Measurements from ENCODE around the gene IRF9. TPM values are rescaled to one million over a fixed set of nuclear protein-coding genes. Genes with fewer than 3 reads are reported as not detected.

Gene IRF9
- polyA plus RNA-seq, 1 experiment: 48.4 TPM

DNA sequence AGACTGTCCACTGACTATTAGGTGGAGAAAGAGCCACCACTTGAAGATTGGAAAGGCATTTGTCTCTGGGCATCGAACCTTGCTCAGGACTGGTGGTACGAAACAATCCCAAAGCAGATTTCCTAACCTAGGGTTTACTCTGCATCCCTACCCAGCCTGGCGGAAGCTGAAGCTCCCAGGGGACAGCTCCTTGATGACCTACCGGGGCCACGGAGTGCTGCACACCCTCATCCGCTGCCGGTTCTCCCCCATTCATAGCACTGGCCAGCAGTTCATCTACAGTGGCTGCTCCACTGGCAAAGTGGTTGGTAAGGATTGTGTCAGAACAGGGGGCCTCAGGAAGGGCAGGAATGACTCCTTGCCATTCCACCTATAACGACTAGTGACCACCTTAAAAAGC, 39.9 kb upstream of the IRF9 start:
- no peaks in the 10 kb centered on the region for H3K27me3 ChIP-seq (ENCODE audit: control insufficient read depth, insufficient read depth, low read length)
- H3K4me3 ChIP-seq (ENCODE audit: low read depth, low read length): no peak overlapping the region
- no peaks in the 10 kb centered on the region for H3K9me3 ChIP-seq (ENCODE audit: control insufficient read depth, insufficient read depth, low read length)
- DNase-seq (ENCODE audit: low read depth, low spot score): no peak
- ChIA-PET POLR2A (no interaction called here), CTCF (interaction anchor here (0.6 to 1.2 kb wide), 2 partner anchors 40 to 63 kb away, joined by 3 read pairs; partner anchors contain the start of gene IRF9)
- TF ChIP-seq, protein P1, sequence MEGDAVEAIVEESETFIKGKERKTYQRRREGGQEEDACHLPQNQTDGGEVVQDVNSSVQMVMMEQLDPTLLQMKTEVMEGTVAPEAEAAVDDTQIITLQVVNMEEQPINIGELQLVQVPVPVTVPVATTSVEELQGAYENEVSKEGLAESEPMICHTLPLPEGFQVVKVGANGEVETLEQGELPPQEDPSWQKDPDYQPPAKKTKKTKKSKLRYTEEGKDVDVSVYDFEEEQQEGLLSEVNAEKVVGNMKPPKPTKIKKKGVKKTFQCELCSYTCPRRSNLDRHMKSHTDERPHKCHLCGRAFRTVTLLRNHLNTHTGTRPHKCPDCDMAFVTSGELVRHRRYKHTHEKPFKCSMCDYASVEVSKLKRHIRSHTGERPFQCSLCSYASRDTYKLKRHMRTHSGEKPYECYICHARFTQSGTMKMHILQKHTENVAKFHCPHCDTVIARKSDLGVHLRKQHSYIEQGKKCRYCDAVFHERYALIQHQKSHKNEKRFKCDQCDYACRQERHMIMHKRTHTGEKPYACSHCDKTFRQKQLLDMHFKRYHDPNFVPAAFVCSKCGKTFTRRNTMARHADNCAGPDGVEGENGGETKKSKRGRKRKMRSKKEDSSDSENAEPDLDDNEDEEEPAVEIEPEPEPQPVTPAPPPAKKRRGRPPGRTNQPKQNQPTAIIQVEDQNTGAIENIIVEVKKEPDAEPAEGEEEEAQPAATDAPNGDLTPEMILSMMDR (IDR thresholded peaks at IDR 0.05; ENCODE audit: low read depth, low read length): no peak
- H3K27ac ChIP-seq (ENCODE audit: low read depth, low read length): no peak overlapping the region

DNA sequence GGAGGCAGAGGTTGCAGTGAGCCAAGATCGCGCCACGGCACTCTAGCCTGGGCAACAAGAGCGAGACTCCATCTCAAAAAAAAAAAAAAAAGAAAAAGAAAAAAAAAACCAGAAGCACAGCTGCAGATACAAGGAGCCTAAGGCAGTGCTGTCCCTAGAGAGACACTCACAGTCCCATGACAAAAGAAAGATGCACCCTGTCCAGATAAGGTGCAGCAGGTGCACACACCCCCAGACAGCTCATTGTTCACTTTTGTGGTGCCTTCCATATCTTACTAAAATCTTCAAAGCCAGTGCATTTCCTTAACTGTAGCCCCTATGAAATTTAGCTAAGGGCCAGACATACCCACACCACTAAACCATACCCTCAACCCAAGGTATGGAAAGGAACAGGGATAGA, 38.6 kb upstream of the IRF9 start:
- TF ChIP-seq, protein P1 (IDR thresholded peaks at IDR 0.05; ENCODE audit: low read depth, low read length): no peak
- DNase-seq (ENCODE audit: low read depth, low spot score): no peak
- no peaks in the 10 kb centered on the region for H3K27me3 ChIP-seq (ENCODE audit: control insufficient read depth, insufficient read depth, low read length)
- no peaks in the 10 kb centered on the region for H3K9me3 ChIP-seq (ENCODE audit: control insufficient read depth, insufficient read depth, low read length)
- ChIA-PET CTCF (interaction anchor here (1.2 kb wide), 1 partner anchor 38 kb away, joined by 3 read pairs; the partner anchor contains the start of gene IRF9), POLR2A (no interaction called here)
- no peak overlapping the region for H3K27ac ChIP-seq (ENCODE audit: low read depth, low read length)
- H3K4me3 ChIP-seq (ENCODE audit: low read depth, low read length): no peak overlapping the region

DNA sequence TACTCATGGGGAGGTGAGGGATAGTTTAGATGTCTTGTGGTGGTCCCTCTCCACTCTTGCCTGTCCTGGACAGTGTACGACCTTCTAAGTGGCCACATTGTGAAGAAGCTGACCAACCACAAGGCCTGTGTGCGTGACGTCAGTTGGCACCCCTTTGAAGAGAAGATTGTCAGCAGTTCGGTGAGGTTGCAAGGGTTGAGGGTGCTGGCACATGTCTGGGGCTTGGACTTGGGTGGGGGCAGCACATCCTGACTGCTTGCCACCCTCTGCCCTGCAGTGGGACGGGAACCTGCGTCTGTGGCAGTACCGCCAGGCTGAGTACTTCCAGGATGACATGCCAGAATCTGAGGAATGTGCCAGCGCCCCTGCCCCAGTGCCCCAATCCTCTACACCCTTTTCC, 38.2 kb upstream of the IRF9 start:
- H3K27ac ChIP-seq (ENCODE audit: low read depth, low read length): no peak overlapping the region
- ChIA-PET CTCF (no interaction called here), POLR2A (no interaction called here)
- TF ChIP-seq, protein P1 (IDR thresholded peaks at IDR 0.05; ENCODE audit: low read depth, low read length): no peak
- no peak for DNase-seq (ENCODE audit: low read depth, low spot score)
- H3K27me3 ChIP-seq (ENCODE audit: control insufficient read depth, insufficient read depth, low read length): no peaks in the 10 kb centered on the region
- H3K9me3 ChIP-seq (ENCODE audit: control insufficient read depth, insufficient read depth, low read length): no peaks in the 10 kb centered on the region
- H3K4me3 ChIP-seq (ENCODE audit: low read depth, low read length): no peak overlapping the region

DNA sequence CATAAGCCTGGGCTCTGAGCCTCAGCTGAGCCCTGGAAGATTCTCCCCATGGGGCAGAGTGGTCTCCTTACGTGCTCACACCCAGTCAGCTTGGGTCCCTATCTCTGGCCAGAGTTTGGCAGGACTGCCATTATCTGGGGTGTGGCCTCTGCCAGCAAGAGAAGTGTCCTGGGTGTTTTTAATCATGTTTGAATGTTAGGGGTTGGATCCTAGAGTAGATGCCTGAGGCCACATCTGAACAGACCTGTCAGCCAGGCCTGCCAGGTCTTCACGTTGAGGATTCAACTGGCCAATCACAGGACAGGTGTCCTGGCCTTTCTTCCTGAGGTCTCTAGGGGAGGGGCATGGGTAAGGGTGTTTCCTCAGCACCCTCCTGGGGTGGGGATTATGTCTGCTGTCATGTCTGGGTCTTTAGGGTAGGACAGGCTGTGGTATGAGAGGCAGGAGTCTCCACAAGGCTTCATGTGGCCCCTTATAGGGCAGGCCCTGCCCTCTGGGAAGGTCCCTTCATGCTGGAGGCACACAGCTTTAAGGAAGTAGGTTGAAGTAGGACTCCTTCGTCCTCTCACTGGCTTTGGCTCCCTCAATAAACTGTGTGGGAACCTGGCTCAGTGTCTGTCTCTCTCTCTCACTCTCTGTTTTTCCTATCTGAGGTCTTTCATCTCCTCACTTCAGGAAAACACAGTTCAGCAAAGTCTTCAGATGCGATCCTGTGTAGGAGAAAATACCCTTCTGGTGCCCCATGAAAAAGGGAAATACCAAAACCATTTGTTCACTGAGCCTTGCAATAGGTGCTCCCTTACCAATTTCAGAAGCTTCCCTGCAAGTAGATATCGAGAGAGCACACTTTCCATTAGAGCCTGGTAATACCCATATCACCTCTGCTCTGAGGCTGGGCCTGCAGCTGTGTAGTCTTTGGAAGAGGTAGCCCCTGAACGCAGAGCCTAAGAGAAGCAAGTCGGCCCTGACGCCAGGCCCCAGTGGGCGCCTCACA, 37.3 kb upstream of the IRF9 start:
- H3K27ac ChIP-seq (ENCODE audit: low read depth, low read length): no peak overlapping the region
- H3K27me3 ChIP-seq (ENCODE audit: control insufficient read depth, insufficient read depth, low read length): no peaks in the 10 kb centered on the region
- TF ChIP-seq, protein P1 (IDR thresholded peaks at IDR 0.05; ENCODE audit: low read depth, low read length): no peak
- H3K4me3 ChIP-seq (ENCODE audit: low read depth, low read length): no peak overlapping the region
- H3K9me3 ChIP-seq (ENCODE audit: control insufficient read depth, insufficient read depth, low read length): no peaks in the 10 kb centered on the region
- POLR2A ChIA-PET: no interaction called here
- CTCF ChIA-PET: no interaction called here
- DNase-seq (ENCODE audit: low read depth, low spot score): no peak

DNA sequence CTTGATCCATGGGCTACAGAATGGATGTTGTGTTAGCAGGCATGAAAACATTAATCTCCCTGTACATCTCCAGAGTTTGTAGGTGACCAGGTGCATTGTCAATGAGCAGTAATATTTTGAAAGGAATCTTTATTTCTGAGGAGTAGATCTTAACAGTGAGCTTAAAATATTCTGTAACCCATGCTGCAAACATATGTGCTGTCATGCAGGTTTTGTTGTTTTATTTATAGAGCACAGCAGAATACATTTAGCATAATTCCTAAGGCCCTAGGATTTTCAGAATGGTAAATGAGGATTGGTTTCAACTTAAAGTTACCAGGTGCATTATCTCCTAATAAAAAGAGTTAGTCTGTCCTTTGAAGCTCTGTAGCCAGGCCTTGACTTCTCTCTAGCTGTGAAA, 34.1 kb upstream of the IRF9 start:
- TF ChIP-seq, protein P1 (IDR thresholded peaks at IDR 0.05; ENCODE audit: low read depth, low read length): no peak
- CTCF ChIA-PET: interaction anchor here (1.2 kb wide), 1 partner anchor 18 kb away, joined by 5 read pairs; no protein-coding TSS in a partner anchor
- Histone ChIP-seq H3K27ac (ENCODE audit: low read depth, low read length) (no peak overlapping the region), H3K27me3 (ENCODE audit: control insufficient read depth, insufficient read depth, low read length) (no peaks in the 10 kb centered on the region), H3K9me3 (ENCODE audit: control insufficient read depth, insufficient read depth, low read length) (no peaks in the 10 kb centered on the region), H3K4me3 (ENCODE audit: low read depth, low read length) (no peak overlapping the region)
- POLR2A ChIA-PET: interaction anchor here (0.9 kb wide), 1 partner anchor 34 kb away, joined by 4 read pairs; the partner anchor contains the start of gene IRF9
- DNase-seq (ENCODE audit: low read depth, low spot score): no peak

All from AG04450 (cell line).